DND-41 (cell line): Measurements from ENCODE around the gene PLEK.

ENCODE experiments used
- EZH2 ChIP-seq: IDR thresholded peaks from 3 replicates; pipeline ENCODE4 v1.6.1; 2012; ENCODE audit warnings: borderline replicate concordance, low read depth, mild to moderate bottlenecking, moderate library complexity, low read length, inconsistent platforms; ENCODE audit not compliant: severe bottlenecking
- TF ChIP-seq, protein P1 (sequence below): IDR thresholded peaks from 2 replicates; pipeline ENCODE4 v1.5.1; 2012; ENCODE audit warnings: borderline replicate concordance, low read length, moderate library complexity, mild to moderate bottlenecking; ENCODE audit not compliant: poor library complexity, severe bottlenecking; ENCODE audit errors: extremely low read depth

DNA sequence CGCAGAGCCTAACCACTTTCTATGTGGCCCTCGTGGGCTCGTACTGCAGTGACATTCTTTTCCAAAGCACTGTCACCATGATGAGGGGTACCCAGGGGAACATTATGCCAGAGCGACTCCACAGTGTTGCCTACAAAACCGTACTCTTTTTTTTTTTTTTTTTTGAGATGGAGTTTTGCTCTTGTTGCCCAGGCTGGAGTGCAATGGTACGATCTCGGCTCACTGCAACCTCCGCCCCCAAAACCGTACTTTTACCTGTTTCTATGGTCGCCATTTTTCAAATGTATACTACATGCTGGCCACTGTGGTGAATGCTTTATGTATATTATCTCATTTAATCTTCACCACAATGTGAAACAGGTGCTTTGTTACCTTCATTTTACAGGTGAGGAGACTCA is 4.3 kb downstream of the PLEK start:
- no peak for TF ChIP-seq EZH2
- TF ChIP-seq, protein P1, sequence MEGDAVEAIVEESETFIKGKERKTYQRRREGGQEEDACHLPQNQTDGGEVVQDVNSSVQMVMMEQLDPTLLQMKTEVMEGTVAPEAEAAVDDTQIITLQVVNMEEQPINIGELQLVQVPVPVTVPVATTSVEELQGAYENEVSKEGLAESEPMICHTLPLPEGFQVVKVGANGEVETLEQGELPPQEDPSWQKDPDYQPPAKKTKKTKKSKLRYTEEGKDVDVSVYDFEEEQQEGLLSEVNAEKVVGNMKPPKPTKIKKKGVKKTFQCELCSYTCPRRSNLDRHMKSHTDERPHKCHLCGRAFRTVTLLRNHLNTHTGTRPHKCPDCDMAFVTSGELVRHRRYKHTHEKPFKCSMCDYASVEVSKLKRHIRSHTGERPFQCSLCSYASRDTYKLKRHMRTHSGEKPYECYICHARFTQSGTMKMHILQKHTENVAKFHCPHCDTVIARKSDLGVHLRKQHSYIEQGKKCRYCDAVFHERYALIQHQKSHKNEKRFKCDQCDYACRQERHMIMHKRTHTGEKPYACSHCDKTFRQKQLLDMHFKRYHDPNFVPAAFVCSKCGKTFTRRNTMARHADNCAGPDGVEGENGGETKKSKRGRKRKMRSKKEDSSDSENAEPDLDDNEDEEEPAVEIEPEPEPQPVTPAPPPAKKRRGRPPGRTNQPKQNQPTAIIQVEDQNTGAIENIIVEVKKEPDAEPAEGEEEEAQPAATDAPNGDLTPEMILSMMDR = no peak
